Measurements from ENCODE around the gene ARL3.

DNA sequence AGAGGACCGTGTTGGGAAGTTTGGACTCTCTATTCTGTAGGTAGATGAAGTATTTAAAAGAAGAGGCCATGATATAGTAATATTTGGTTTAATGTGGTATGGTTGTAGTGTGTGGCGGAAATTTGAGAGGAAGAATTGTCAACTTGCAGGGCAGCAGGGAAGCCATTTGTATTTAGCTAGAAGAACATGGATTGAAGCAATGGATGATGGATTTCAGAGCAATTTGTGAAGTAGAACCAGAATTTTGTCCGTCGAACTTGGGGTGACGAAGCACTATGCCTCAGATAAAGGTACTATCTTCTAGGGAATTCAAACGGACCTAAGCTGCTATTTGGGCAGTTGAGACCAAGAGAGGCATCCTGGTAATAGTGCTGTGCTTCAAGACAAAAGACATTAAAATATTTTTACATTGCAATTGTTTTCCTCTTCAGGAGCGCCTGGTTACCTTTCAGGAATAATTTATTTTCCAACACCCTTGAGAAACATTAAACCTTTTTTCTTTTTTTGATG is 28.9 kb upstream of the ARL3 start:
- TF ChIP-seq ZNF274 (IDR thresholded peaks at IDR 0.05; ENCODE audit: low read depth, low read length) (no peak), SUZ12 (IDR thresholded peaks at IDR 0.05; ENCODE audit: extremely low read depth, insufficient read depth, insufficient read length) (no peak), YY1 (IDR thresholded peaks at IDR 0.05; ENCODE audit: insufficient read depth, insufficient read length) (no peak)

Data from NT2/D1 (cell line).